ENCODE measurements around the gene MAGIX.

MAGIX gene

GRCh38 chrX:49186125-49187027 lies 23.8 kb downstream of the MAGIX start, which contains the start of gene PRICKLE3 (continued):
- TF ChIP-seq EGR2 (tag by site-specific recombination; IDR thresholded peaks at IDR 0.05; ENCODE audit: low read depth) (peak; percentile 76), GLI2 (tag by site-specific recombination; IDR thresholded peaks at IDR 0.05; ENCODE audit: borderline replicate concordance, low read depth) (no peak), PRDM1 (tag by site-specific recombination; IDR thresholded peaks at IDR 0.05) (no peak), ZNF600 (tag by site-specific recombination; IDR thresholded peaks at IDR 0.05) (no peak; the same call in 1 of the 2 replicates), ZNF658 (tag by site-specific recombination; IDR thresholded peaks at IDR 0.05) (no peak), ZNF518A (tag by site-specific recombination; conservative IDR thresholded peaks at IDR 0.05; ENCODE audit: low read depth) (no peak), FEZF1 (tag by site-specific recombination; IDR thresholded peaks at IDR 0.05) (no peak), ZSCAN30 (tag by site-specific recombination; IDR thresholded peaks at IDR 0.05) (no peak), ZSCAN16 (tag by site-specific recombination; IDR thresholded peaks at IDR 0.05) (no peak), ZNF19 (tag by site-specific recombination; IDR thresholded peaks at IDR 0.05; ENCODE audit: low read depth) (no peak), ZBTB17 (tag by site-specific recombination; IDR thresholded peaks at IDR 0.05) (peak; percentile 71), BCL11A (tag by site-specific recombination; IDR thresholded peaks at IDR 0.05; ENCODE audit: low read depth) (peak; percentile 74; the same call in 1 of the 2 replicates), ZNF18 (tag by site-specific recombination; IDR thresholded peaks at IDR 0.05) (no peak), TRIM28 (IDR thresholded peaks at IDR 0.05; ENCODE audit: borderline replicate concordance, low read length) (no peak), MYNN (tag by site-specific recombination; IDR thresholded peaks at IDR 0.05; ENCODE audit: borderline replicate concordance) (no peak), ZNF629 (tag by site-specific recombination; IDR thresholded peaks at IDR 0.05) (peak; percentile 34; the same call in 1 of the 2 replicates), ZNF416 (tag by site-specific recombination; IDR thresholded peaks at IDR 0.05) (no peak), ZNF544 (tag by site-specific recombination; IDR thresholded peaks at IDR 0.05) (no peak), ZFP69B (tag by site-specific recombination; IDR thresholded peaks at IDR 0.05) (no peak), ZNF146 (tag by site-specific recombination; IDR thresholded peaks at IDR 0.05) (no peak), ZNF155 (tag by site-specific recombination; IDR thresholded peaks at IDR 0.05) (no peak), GFI1B (tag by site-specific recombination; IDR thresholded peaks at IDR 0.05) (no peak), ZNF138 (tag by site-specific recombination; IDR thresholded peaks at IDR 0.05; ENCODE audit: borderline replicate concordance) (no peak), ZFP41 (tag by site-specific recombination; IDR thresholded peaks at IDR 0.05; ENCODE audit: borderline replicate concordance) (no peak), ZNF514 (tag by site-specific recombination; IDR thresholded peaks at IDR 0.05) (no peak), RBAK (tag by site-specific recombination; IDR thresholded peaks at IDR 0.05) (no peak), ZNF426 (tag by site-specific recombination; IDR thresholded peaks at IDR 0.05) (no peak), ZNF350 (tag by site-specific recombination; IDR thresholded peaks at IDR 0.05) (no peak), KLF9 (tag by site-specific recombination; IDR thresholded peaks at IDR 0.05; ENCODE audit: low read depth) (peak; percentile 68), ZNF214 (tag by site-specific recombination; IDR thresholded peaks at IDR 0.05; ENCODE audit: borderline replicate concordance) (no peak), ZBTB49 (tag by site-specific recombination; IDR thresholded peaks at IDR 0.05; ENCODE audit: low read depth) (no peak), ZNF510 (tag by site-specific recombination; IDR thresholded peaks at IDR 0.05; ENCODE audit: insufficient replicate concordance) (no peak), SALL2 (tag by site-specific recombination; IDR thresholded peaks at IDR 0.05; ENCODE audit: borderline replicate concordance) (no peak)

All from HEK293 (cell line).